Hematopoietic multipotent progenitor cell treated with erythropoietin and hydrocortisone succinate and interleukin-3 and kit ligand, for 6 days (in vitro differentiated cells): ENCODE data around the gene ZDHHC11.
"Not testable (repeated sequence)": the region's sequence is repeated elsewhere in the genome, so short reads cannot be mapped to it uniquely, and the experiment has no call there.

ENCODE experiments used
- DNase-seq: peaks from one replicate; pipeline ENCODE4 v3.0.0-alpha.2; 2015

Gene ZDHHC11

GRCh38 chr5:843371-843770 lies 7.4 kb downstream of the ZDHHC11 start:
- not testable (repeated sequence) for DNase-seq

- DNase-seq, result not testable (repeated sequence)
Measured at GRCh38 chr5:842402-843221, 8.2 kb downstream of the ZDHHC11 start.

GRCh38 chr5:841531-842401 lies 9.0 kb downstream of the ZDHHC11 start:
- DNase-seq, result not testable (repeated sequence)

GRCh38 chr5:840974-841435 lies 9.8 kb downstream of the ZDHHC11 start:
- not testable (repeated sequence) for DNase-seq

GRCh38 chr5:840118-840973 lies 10.4 kb downstream of the ZDHHC11 start:
- not testable (repeated sequence) for DNase-seq

- not testable (repeated sequence) for DNase-seq
Measured at GRCh38 chr5:838431-838851, 12.3 kb downstream of the ZDHHC11 start.

GRCh38 chr5:837621-838121 lies 13.1 kb downstream of the ZDHHC11 start:
- not testable (repeated sequence) for DNase-seq

- DNase-seq, result peak; percentile 50
Measured at GRCh38 chr5:835933-836612, 14.7 kb downstream of the ZDHHC11 start.

- DNase-seq, result not testable (repeated sequence)
Measured at GRCh38 chr5:834013-834412, 16.8 kb downstream of the ZDHHC11 start.

- not testable (repeated sequence) for DNase-seq
Measured at GRCh38 chr5:828194-828593, 22.6 kb downstream of the ZDHHC11 start.

- DNase-seq, result not testable (repeated sequence)
Measured at GRCh38 chr5:825544-825943, 25.2 kb downstream of the ZDHHC11 start.

GRCh38 chr5:821504-821903 lies 29.3 kb downstream of the ZDHHC11 start:
- no peak for DNase-seq

GRCh38 chr5:820245-820644 lies 30.5 kb downstream of the ZDHHC11 start:
- no peak for DNase-seq

- no peak for DNase-seq
Measured at GRCh38 chr5:819078-819477, 31.7 kb downstream of the ZDHHC11 start.

GRCh38 chr5:816176-816575 lies 34.6 kb downstream of the ZDHHC11 start:
- DNase-seq, result no peak

- DNase-seq, result no peak
Measured at GRCh38 chr5:815449-815848, 35.3 kb downstream of the ZDHHC11 start.

GRCh38 chr5:813575-813974 lies 37.2 kb downstream of the ZDHHC11 start:
- not testable (repeated sequence) for DNase-seq

- not testable (repeated sequence) for DNase-seq
Measured at GRCh38 chr5:811384-811783, 39.4 kb downstream of the ZDHHC11 start.

GRCh38 chr5:807719-808514 lies 42.9 kb downstream of the ZDHHC11 start:
- DNase-seq, result not testable (repeated sequence)

- DNase-seq, result no peak
Measured at GRCh38 chr5:801472-801871, 49.3 kb downstream of the ZDHHC11 start.

GRCh38 chr5:801055-801454 lies 49.7 kb downstream of the ZDHHC11 start:
- DNase-seq, result not testable (repeated sequence)
